CD4-positive, alpha-beta T cell (primary cell): ENCODE measurements around the gene GABRD. TPM values are rescaled to one million over a fixed set of nuclear protein-coding genes. Genes with fewer than 3 reads are reported as not detected.

ENCODE experiments used
- ATAC-seq: fragments of 200-7000 bp; cut with Tn5 transposase; one replicate; pipeline ENCODE4 v1.10.0; 2022; ENCODE audit warnings: mild to moderate bottlenecking; ENCODE audit not compliant: poor library complexity
- CTCF ChIA-PET: fragments of 350-600 bp; sonication (Branson Sonifier 250); formaldehyde crosslinking; loops from one replicate; lab custom pipeline; 2021; ENCODE audit warnings: antibody characterized with exemption, inconsistent platforms; lab: Charles Lee
- POLR2A ChIA-PET: fragments of 350-600 bp; sonication (Branson Sonifier 250); formaldehyde crosslinking; loops from one replicate; lab custom pipeline; 2021; ENCODE audit warnings: antibody characterized with exemption, inconsistent platforms; lab: Charles Lee
- DNase-seq, 14 experiments: peaks; one replicate each; pipeline ENCODE4 v3.0.0-alpha.2; 2013 to 2020; ENCODE audit warnings: mixed read lengths in 2 of 14
- H3K27ac ChIP-seq, 2 donors: one replicate each; pipeline versions ENCODE4 v1.5.1 to v1.7.0; 2013; ENCODE audit warnings: low read length in 2 of 2, low read depth in 1 of 2, mild to moderate bottlenecking in 1 of 2
- H3K27me3 ChIP-seq, 2 experiments: 1 replicate in 1 of 2; 2 replicates in 1 of 2; pipeline versions ENCODE4 v1.6.1 to v1.7.0; 2013; ENCODE audit warnings: low read length in 2 of 2, control low read depth in 1 of 2, mild to moderate bottlenecking in 1 of 2, moderate library complexity in 1 of 2; ENCODE audit not compliant: insufficient read depth in 2 of 2, control insufficient read depth in 1 of 2
- H3K36me3 ChIP-seq: one replicate; pipeline ENCODE4 v1.6.1; 2013; ENCODE audit warnings: low read length, control low read depth; ENCODE audit not compliant: insufficient read depth
- H3K4me1 ChIP-seq: one replicate; pipeline ENCODE4 v1.6.1; 2013; ENCODE audit warnings: low read length, control low read depth; ENCODE audit not compliant: insufficient read depth
- H3K4me3 ChIP-seq: one replicate; pipeline ENCODE4 v1.5.1; 2013; ENCODE audit warnings: mild to moderate bottlenecking, low read length, moderate library complexity
- H3K9me3 ChIP-seq, 2 experiments: 1 replicate in 1 of 2; 2 replicates in 1 of 2; pipeline versions ENCODE4 v1.6.1 to v1.7.0; 2013; ENCODE audit warnings: low read length in 2 of 2, mild to moderate bottlenecking in 2 of 2, control low read depth in 1 of 2, moderate library complexity in 1 of 2; ENCODE audit not compliant: control insufficient read depth in 1 of 2, insufficient read depth in 1 of 2
- H3K27ac Mint-ChIP-seq: one replicate; pipeline ENCODE4 v1.8.0; 2020; ENCODE audit warnings: mixed read lengths
- H3K27me3 Mint-ChIP-seq: one replicate; pipeline ENCODE4 v1.8.0; 2021; ENCODE audit warnings: mixed read lengths
- H3K36me3 Mint-ChIP-seq: one replicate; pipeline ENCODE4 v1.8.0; 2021; ENCODE audit warnings: low read depth, mixed read lengths
- H3K4me1 Mint-ChIP-seq: one replicate; pipeline ENCODE4 v1.8.0; 2021; ENCODE audit warnings: low read depth, mixed read lengths
- H3K4me3 Mint-ChIP-seq: one replicate; pipeline ENCODE4 v1.8.0; 2020; ENCODE audit warnings: mild to moderate bottlenecking, mixed read lengths
- H3K9me3 Mint-ChIP-seq: one replicate; pipeline ENCODE4 v1.8.0; 2020; ENCODE audit warnings: mixed read lengths
- CTCF ChIP-seq: fragments of 200-600 bp; IDR thresholded peaks from one replicate; pipeline ENCODE4 v1.8.0; 2022; ENCODE audit warnings: antibody characterized with exemption, mild to moderate bottlenecking
- intact Hi-C, 2 experiments: fragments of 100-400 bp; cut with DNase I in 1 of 2; cut with micrococcal nuclease in 1 of 2; formaldehyde crosslinking; loops; one replicate each; pipeline versions ENCODE4 v1.15.1 to v1.9.0; 2023 to 2025; cut with DNase I, micrococcal nuclease
- total RNA-seq, 174 experiments: library from RNA in 2 of 174; stranded (reverse) in 2 of 174; gene quantifications; one replicate each; pipeline ENCODE4 v1.2.3 and lab custom pipeline; 2021 to 2026

GABRD gene
- total RNA-seq, 2 experiments from 2014 or later: 0.38 to 0.42 TPM

GRCh38 chr1:2024451-2024850, 5.3 kb downstream of the GABRD start:
- no peaks in the 10 kb centered on the region for H3K36me3 Mint-ChIP-seq
- CTCF ChIA-PET: no interaction called here
- Histone ChIP-seq H3K9me3 (peaks cover 0 to 27% of the 10 kb centered on the region in 2 experiments), H3K27ac (no peak overlapping the region), H3K36me3 (no peaks in the 10 kb centered on the region), H3K4me3 (no peak overlapping the region), H3K4me1 (peaks cover 25% of the 10 kb centered on the region), H3K27me3 (peaks cover 43 to 49% of the 10 kb centered on the region in 2 experiments)
- H3K27me3 Mint-ChIP-seq: peaks cover 50% of the 10 kb centered on the region
- ATAC-seq (no peak), DNase-seq (no peak)
- intact Hi-C loops: no loop called here
- H3K27ac Mint-ChIP-seq: no peak overlapping the region
- no peaks in the 10 kb centered on the region for H3K4me1 Mint-ChIP-seq
- TF ChIP-seq CTCF: no peak
- H3K4me3 Mint-ChIP-seq: no peak overlapping the region
- H3K9me3 Mint-ChIP-seq: no peaks in the 10 kb centered on the region
- POLR2A ChIA-PET: no interaction called here

GRCh38 chr1:2024887-2025286, 5.7 kb downstream of the GABRD start:
- H3K27ac ChIP-seq: no peak overlapping the region
- H3K4me1 Mint-ChIP-seq: no peaks in the 10 kb centered on the region
- ChIA-PET CTCF (no interaction called here), POLR2A (no interaction called here)
- peaks cover 49% of the 10 kb centered on the region for H3K27me3 Mint-ChIP-seq
- no peak overlapping the region for H3K4me3 Mint-ChIP-seq
- no peak for TF ChIP-seq CTCF
- peaks cover 0 to 26% of the 10 kb centered on the region in 2 experiments for H3K9me3 ChIP-seq
- no peak overlapping the region for H3K4me3 ChIP-seq
- no peak overlapping the region for H3K27ac Mint-ChIP-seq
- peaks cover 38 to 46% of the 10 kb centered on the region in 2 experiments for H3K27me3 ChIP-seq
- no peaks in the 10 kb centered on the region for H3K36me3 Mint-ChIP-seq
- H3K9me3 Mint-ChIP-seq: no peaks in the 10 kb centered on the region
- peaks cover 21% of the 10 kb centered on the region for H3K4me1 ChIP-seq
- intact Hi-C loops: no loop called here
- DNase-seq (no peak), ATAC-seq (no peak)
- no peaks in the 10 kb centered on the region for H3K36me3 ChIP-seq

- peaks cover 32 to 40% of the 10 kb centered on the region in 2 experiments for H3K27me3 ChIP-seq
- no peaks in the 10 kb centered on the region for H3K36me3 ChIP-seq
- no peaks in the 10 kb centered on the region for H3K4me1 Mint-ChIP-seq
- POLR2A ChIA-PET: interaction anchor here (1.0 kb wide), 1 partner anchor 19 kb away, joined by 3 read pairs; no protein-coding TSS in a partner anchor
- CTCF ChIA-PET: no interaction called here
- H3K4me3 Mint-ChIP-seq: no peak overlapping the region
- H3K36me3 Mint-ChIP-seq: no peaks in the 10 kb centered on the region
- peaks cover 0 to 23% of the 10 kb centered on the region in 2 experiments for H3K9me3 ChIP-seq
- TF ChIP-seq CTCF: no peak
- no peaks in the 10 kb centered on the region for H3K9me3 Mint-ChIP-seq
- H3K4me1 ChIP-seq: peaks cover 14% of the 10 kb centered on the region
- ATAC-seq (peak; percentile 60), DNase-seq (peak in 3 of 14 experiments; percentile 22 to 41 (median 38))
- intact Hi-C loops: no loop called here
- peaks cover 42% of the 10 kb centered on the region for H3K27me3 Mint-ChIP-seq
- H3K27ac ChIP-seq: no peak overlapping the region
- H3K4me3 ChIP-seq: peak overlapping the region; percentile 14
- H3K27ac Mint-ChIP-seq: no peak overlapping the region
These were observed 6.4 kb downstream of the GABRD start for GRCh38 chr1:2025491-2025981.
